Karpas-422 (cell line): ENCODE results near the gene ITIH4. TPM values are rescaled to one million over a fixed set of nuclear protein-coding genes. Genes with fewer than 3 reads are reported as not detected.

ENCODE experiments used
- DNase-seq: peaks from one replicate; pipeline ENCODE4 v3.0.0-alpha.2; 2015
- H2AFZ ChIP-seq: fragments of 200-600 bp; sonication (generic); 2 replicates; pipeline ENCODE4 v1.6.1; 2014; ENCODE audit warnings: antibody characterized with exemption, low read length, mixed read lengths
- H3K27ac ChIP-seq: fragments of 200-600 bp; sonication (generic); 2 replicates; pipeline ENCODE4 v1.5.1; 2014; ENCODE audit warnings: mild to moderate bottlenecking, low read length, moderate library complexity
- H3K27me3 ChIP-seq: fragments of 200-600 bp; sonication (generic); 2 replicates; pipeline ENCODE4 v1.6.1; 2014; ENCODE audit warnings: low read length, mixed read lengths
- H3K36me3 ChIP-seq: fragments of 200-600 bp; sonication (generic); 2 replicates; pipeline ENCODE4 v1.6.1; 2014; ENCODE audit warnings: low read length, mixed read lengths; ENCODE audit not compliant: insufficient read depth
- H3K4me1 ChIP-seq: fragments of 200-600 bp; sonication (generic); 2 replicates; pipeline ENCODE4 v1.6.1; 2014; ENCODE audit warnings: mild to moderate bottlenecking, low read length, mixed read lengths
- H3K4me2 ChIP-seq: fragments of 200-600 bp; sonication (generic); 2 replicates; pipeline ENCODE4 v1.6.1; 2014; ENCODE audit warnings: low read length, low read depth, mild to moderate bottlenecking; ENCODE audit not compliant: poor library complexity, severe bottlenecking
- H3K4me3 ChIP-seq: fragments of 200-600 bp; sonication (generic); 2 replicates; pipeline ENCODE4 v1.5.1; 2014; ENCODE audit warnings: mild to moderate bottlenecking, antibody characterized with exemption, low read length, mixed read lengths
- H3K79me2 ChIP-seq: fragments of 200-600 bp; sonication (generic); 2 replicates; pipeline ENCODE4 v1.6.1; 2014; ENCODE audit warnings: mild to moderate bottlenecking, low read length, mixed read lengths
- H3K9ac ChIP-seq: fragments of 200-600 bp; sonication (generic); 2 replicates; pipeline ENCODE4 v1.6.0; 2014; ENCODE audit warnings: low read length
- H3K9me2 ChIP-seq: fragments of 200-600 bp; sonication (generic), shearing (Covaris generic); replicated peaks from 2 replicates; pipeline ENCODE4 v1.6.0; 2014; ENCODE audit warnings: mild to moderate bottlenecking, low read length, moderate library complexity; ENCODE audit not compliant: insufficient read depth
- H3K9me3 ChIP-seq: fragments of 300-700, 200-600 bp; sonication (generic); 2 replicates; pipeline ENCODE4 v1.6.1; 2014; ENCODE audit warnings: low read length, mixed read lengths
- H4K20me1 ChIP-seq: fragments of 200-600 bp; sonication (generic); 2 replicates; pipeline ENCODE4 v1.6.1; 2014; ENCODE audit warnings: mild to moderate bottlenecking, antibody characterized with exemption, low read length, low read depth; ENCODE audit not compliant: insufficient read depth
- total RNA-seq: library from RNA; depleted of rRNA; stranded (reverse); fragments of >200 nt; shearing (Covaris generic); gene quantifications from 2 replicates; pipeline ENCODE4 v1.2.3, GENCODE V29; 2014; ENCODE audit warnings: low replicate concordance

The ITIH4 gene
- total RNA-seq, 1 experiment from 2014 or later: 11.1 TPM

DNA sequence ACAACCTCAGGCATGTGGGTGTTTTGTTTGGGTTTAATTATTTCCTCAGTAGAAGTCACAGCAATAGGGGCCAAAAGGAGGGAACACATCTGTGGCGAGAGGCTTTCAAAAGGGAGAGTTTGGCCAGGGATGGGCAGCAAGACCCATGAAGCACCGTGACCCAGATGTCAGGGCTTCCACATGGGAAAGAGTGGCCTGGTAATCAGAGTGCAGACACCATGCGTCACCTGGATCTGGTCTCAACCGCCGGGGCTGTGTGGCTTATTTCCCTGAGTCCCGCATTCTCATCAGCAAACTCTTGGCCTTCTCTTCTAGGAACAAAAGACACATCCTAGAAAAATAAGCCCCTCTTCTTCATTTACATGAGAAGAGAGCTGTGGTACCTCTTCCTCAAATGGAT is 16.8 kb upstream of the ITIH4 start:
- no peak overlapping the region for H3K9ac ChIP-seq
- no peaks in the 10 kb centered on the region for H3K79me2 ChIP-seq
- no peak overlapping the region for H2AFZ ChIP-seq
- no peak for DNase-seq
- no peaks in the 10 kb centered on the region for H3K9me2 ChIP-seq
- no peaks in the 10 kb centered on the region for H3K4me1 ChIP-seq
- no peak overlapping the region for H3K27ac ChIP-seq
- no peak overlapping the region for H3K4me3 ChIP-seq
- H3K4me2 ChIP-seq: no peak overlapping the region
- H4K20me1 ChIP-seq: no peaks in the 10 kb centered on the region
- no peaks in the 10 kb centered on the region for H3K27me3 ChIP-seq
- no peaks in the 10 kb centered on the region for H3K9me3 ChIP-seq
- H3K36me3 ChIP-seq: peaks cover 3% of the 10 kb centered on the region; the same call in 1 of the 2 replicates

DNA sequence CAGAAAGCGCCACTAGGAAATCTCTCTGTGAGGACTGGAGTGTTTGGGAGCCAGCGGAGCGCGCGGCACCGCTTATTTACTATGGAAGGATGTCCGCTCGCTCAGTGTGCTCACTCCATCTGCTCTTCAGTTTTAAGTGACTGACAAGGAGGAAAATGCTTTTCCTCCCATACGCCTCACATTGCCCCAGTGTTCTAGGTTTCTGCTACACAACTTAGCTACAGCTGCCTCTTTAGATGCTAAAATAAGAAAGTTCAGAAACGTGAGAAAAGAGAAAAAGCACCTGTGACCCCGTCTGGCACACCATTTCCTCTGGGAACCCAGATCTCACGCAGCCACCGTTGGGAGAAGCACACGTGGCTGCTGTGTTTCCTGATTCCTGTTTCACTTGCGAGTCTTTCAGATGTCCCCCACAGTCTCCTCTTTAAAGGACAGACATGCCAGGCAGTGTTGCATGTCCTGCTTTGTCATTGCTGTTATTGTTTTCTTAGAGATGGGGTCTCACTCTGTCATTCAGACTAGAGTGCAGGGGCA is 16.0 kb upstream of the ITIH4 start:
- no peak overlapping the region for H3K4me2 ChIP-seq
- no peaks in the 10 kb centered on the region for H4K20me1 ChIP-seq
- H3K4me1 ChIP-seq: no peaks in the 10 kb centered on the region
- no peaks in the 10 kb centered on the region for H3K9me2 ChIP-seq
- H3K9ac ChIP-seq: no peak overlapping the region
- H2AFZ ChIP-seq: no peak overlapping the region
- H3K27ac ChIP-seq: no peak overlapping the region
- H3K27me3 ChIP-seq: no peaks in the 10 kb centered on the region
- no peaks in the 10 kb centered on the region for H3K36me3 ChIP-seq
- H3K79me2 ChIP-seq: no peaks in the 10 kb centered on the region
- no peak overlapping the region for H3K4me3 ChIP-seq
- H3K9me3 ChIP-seq: no peaks in the 10 kb centered on the region
- DNase-seq: no peak

GRCh38 chr3:52845691-52846431 is 15.4 kb upstream of the ITIH4 start:
- H2AFZ ChIP-seq: no peak overlapping the region
- H3K27me3 ChIP-seq: no peaks in the 10 kb centered on the region
- no peak overlapping the region for H3K9ac ChIP-seq
- peak; percentile 59 for DNase-seq
- no peaks in the 10 kb centered on the region for H3K9me2 ChIP-seq
- H3K9me3 ChIP-seq: no peaks in the 10 kb centered on the region
- no peak overlapping the region for H3K27ac ChIP-seq
- no peaks in the 10 kb centered on the region for H3K79me2 ChIP-seq
- H3K4me1 ChIP-seq: no peaks in the 10 kb centered on the region
- no peaks in the 10 kb centered on the region for H4K20me1 ChIP-seq
- H3K4me3 ChIP-seq: no peak overlapping the region
- no peaks in the 10 kb centered on the region for H3K36me3 ChIP-seq
- no peak overlapping the region for H3K4me2 ChIP-seq

DNA sequence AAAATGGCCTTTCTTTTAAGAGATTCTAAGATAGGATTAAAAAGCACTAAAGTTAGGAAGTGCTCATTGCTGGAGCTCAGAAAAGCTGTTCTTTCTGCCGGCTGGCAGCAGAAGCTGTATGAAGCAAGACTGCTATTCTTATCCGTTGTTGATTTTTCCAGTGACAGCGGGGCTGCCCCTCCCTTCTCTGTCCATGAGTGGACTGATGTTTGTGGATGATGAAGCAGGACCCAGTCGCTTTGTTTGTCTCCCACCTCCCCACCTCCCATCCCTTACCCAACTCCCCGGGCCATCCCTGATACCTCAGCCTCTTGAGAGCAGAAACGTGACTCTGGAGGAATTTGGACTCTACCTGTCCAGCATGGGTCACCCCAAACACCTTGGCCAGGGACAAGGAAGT is 14.7 kb upstream of the ITIH4 start:
- Histone ChIP-seq H3K9ac (no peak overlapping the region), H3K36me3 (no peaks in the 10 kb centered on the region), H3K27ac (no peak overlapping the region), H3K4me1 (no peaks in the 10 kb centered on the region), H2AFZ (no peak overlapping the region), H4K20me1 (no peaks in the 10 kb centered on the region), H3K4me2 (no peak overlapping the region), H3K4me3 (no peak overlapping the region), H3K9me2 (no peaks in the 10 kb centered on the region), H3K79me2 (no peaks in the 10 kb centered on the region), H3K27me3 (no peaks in the 10 kb centered on the region), H3K9me3 (no peaks in the 10 kb centered on the region)
- no peak for DNase-seq

- H3K9ac ChIP-seq: no peak overlapping the region
- no peaks in the 10 kb centered on the region for H3K36me3 ChIP-seq
- H3K4me3 ChIP-seq: no peak overlapping the region
Measured at GRCh38 chr3:52844290-52844975, 14.0 kb upstream of the ITIH4 start.

DNA sequence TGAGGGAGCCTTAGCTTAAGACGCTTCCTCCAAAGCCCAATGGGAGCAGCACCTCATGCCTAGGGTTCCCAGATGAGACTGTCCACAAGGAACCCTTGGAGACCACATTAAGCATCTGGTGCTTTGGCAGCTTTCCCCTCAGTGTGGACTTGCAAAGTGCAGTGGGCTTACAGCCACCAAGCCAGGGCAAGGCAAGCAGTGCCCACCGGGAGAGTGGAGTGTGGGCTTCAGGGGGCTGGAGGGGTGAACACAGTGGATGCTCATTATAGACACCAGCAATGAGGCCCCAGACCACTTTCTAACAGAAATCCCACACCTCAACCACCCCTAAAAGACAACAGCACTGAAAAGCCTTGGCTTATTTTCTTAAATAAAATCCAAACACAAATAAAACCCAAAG is 13.4 kb upstream of the ITIH4 start:
- H4K20me1 ChIP-seq: no peaks in the 10 kb centered on the region
- H3K9ac ChIP-seq: no peak overlapping the region
- no peaks in the 10 kb centered on the region for H3K9me3 ChIP-seq
- H3K4me1 ChIP-seq: no peaks in the 10 kb centered on the region
- H3K27me3 ChIP-seq: no peaks in the 10 kb centered on the region
- H3K9me2 ChIP-seq: no peaks in the 10 kb centered on the region
- no peak overlapping the region for H3K4me2 ChIP-seq
- H3K36me3 ChIP-seq: no peaks in the 10 kb centered on the region
- no peak overlapping the region for H2AFZ ChIP-seq
- H3K4me3 ChIP-seq: no peak overlapping the region
- H3K79me2 ChIP-seq: no peaks in the 10 kb centered on the region
- DNase-seq: no peak
- H3K27ac ChIP-seq: no peak overlapping the region

More at GRCh38 chr3:52844290-52844975, 14.0 kb upstream of the ITIH4 start:
- Histone ChIP-seq H4K20me1 (no peaks in the 10 kb centered on the region), H3K4me2 (no peak overlapping the region), H2AFZ (no peak overlapping the region), H3K79me2 (no peaks in the 10 kb centered on the region), H3K9me2 (no peaks in the 10 kb centered on the region), H3K27ac (no peak overlapping the region), H3K27me3 (no peaks in the 10 kb centered on the region), H3K9me3 (no peaks in the 10 kb centered on the region), H3K4me1 (no peaks in the 10 kb centered on the region)
- DNase-seq: no peak

- H3K79me2 ChIP-seq: no peaks in the 10 kb centered on the region
- H3K9ac ChIP-seq: no peak overlapping the region
- no peak overlapping the region for H3K4me3 ChIP-seq
- no peaks in the 10 kb centered on the region for H3K9me2 ChIP-seq
- H3K36me3 ChIP-seq: no peaks in the 10 kb centered on the region
- H3K27ac ChIP-seq: no peak overlapping the region
- H3K27me3 ChIP-seq: no peaks in the 10 kb centered on the region
- H3K4me1 ChIP-seq: no peaks in the 10 kb centered on the region
- no peak overlapping the region for H2AFZ ChIP-seq
- H3K4me2 ChIP-seq: no peak overlapping the region
- no peaks in the 10 kb centered on the region for H4K20me1 ChIP-seq
- DNase-seq: no peak
- H3K9me3 ChIP-seq: no peaks in the 10 kb centered on the region
Measured at GRCh38 chr3:52843108-52843865, 12.8 kb upstream of the ITIH4 start.

DNA sequence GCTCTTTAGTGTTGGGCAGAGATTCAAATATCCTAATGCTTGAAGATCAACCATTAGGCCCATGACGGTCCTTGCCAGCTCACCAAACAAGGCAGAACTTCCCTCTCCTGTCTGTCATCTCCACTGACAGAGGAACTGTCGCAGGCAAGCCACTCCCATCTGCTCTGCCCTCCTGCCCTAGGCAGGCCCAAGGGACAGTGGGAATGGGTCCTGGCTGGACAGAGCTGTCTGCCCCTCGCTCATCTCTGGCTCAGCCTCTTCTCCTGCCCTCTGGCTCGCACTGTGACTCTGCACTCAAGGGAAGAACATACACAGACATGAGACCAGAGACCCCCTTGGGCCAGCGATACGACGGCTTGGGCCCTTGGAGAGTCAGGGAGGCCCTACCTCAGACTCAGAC is 12.0 kb upstream of the ITIH4 start:
- Histone ChIP-seq H3K36me3 (no peaks in the 10 kb centered on the region), H3K79me2 (no peaks in the 10 kb centered on the region), H3K4me2 (no peak overlapping the region), H3K27me3 (no peaks in the 10 kb centered on the region), H3K9me2 (no peaks in the 10 kb centered on the region), H3K27ac (no peak overlapping the region), H4K20me1 (no peaks in the 10 kb centered on the region), H3K9ac (no peak overlapping the region), H3K4me3 (no peak overlapping the region), H2AFZ (no peak overlapping the region), H3K4me1 (no peaks in the 10 kb centered on the region), H3K9me3 (no peaks in the 10 kb centered on the region)
- DNase-seq: no peak
